ENCODE data around the gene ACOXL.

GRCh38 chr2:111007757-111008688 is 275.6 kb downstream of the ACOXL start:
- TF ChIP-seq, protein P1, sequence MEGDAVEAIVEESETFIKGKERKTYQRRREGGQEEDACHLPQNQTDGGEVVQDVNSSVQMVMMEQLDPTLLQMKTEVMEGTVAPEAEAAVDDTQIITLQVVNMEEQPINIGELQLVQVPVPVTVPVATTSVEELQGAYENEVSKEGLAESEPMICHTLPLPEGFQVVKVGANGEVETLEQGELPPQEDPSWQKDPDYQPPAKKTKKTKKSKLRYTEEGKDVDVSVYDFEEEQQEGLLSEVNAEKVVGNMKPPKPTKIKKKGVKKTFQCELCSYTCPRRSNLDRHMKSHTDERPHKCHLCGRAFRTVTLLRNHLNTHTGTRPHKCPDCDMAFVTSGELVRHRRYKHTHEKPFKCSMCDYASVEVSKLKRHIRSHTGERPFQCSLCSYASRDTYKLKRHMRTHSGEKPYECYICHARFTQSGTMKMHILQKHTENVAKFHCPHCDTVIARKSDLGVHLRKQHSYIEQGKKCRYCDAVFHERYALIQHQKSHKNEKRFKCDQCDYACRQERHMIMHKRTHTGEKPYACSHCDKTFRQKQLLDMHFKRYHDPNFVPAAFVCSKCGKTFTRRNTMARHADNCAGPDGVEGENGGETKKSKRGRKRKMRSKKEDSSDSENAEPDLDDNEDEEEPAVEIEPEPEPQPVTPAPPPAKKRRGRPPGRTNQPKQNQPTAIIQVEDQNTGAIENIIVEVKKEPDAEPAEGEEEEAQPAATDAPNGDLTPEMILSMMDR (IDR thresholded peaks at IDR 0.05): no peak
- no peak for TF ChIP-seq POLR2A (IDR thresholded peaks at IDR 0.05)

All from right lobe of liver (tissue), 4 donors.